HEK293 (cell line): Measurements from ENCODE around the gene CST1.
"Not testable (repeated sequence)": the region's sequence is repeated elsewhere in the genome, so short reads cannot be mapped to it uniquely, and the experiment has no call there.

Experiments used
- YY1 ChIP-seq: fragments of 450-650 bp; formaldehyde crosslinking; IDR thresholded peaks from 2 replicates; pipeline ENCODE4 v1.5.1; 2018; ENCODE audit warnings: missing biosample characterization, missing genetic modification characterization
- ZNF211 ChIP-seq: fragments of 450-650 bp; formaldehyde crosslinking; IDR thresholded peaks from 2 replicates; pipeline ENCODE4 v1.5.1; 2016; ENCODE audit warnings: low read depth, missing biosample characterization, missing genetic modification characterization
- ZNF335 ChIP-seq: fragments of 450-650 bp; formaldehyde crosslinking; conservative IDR thresholded peaks from 2 replicates; pipeline ENCODE4 v1.5.1; 2016; ENCODE audit warnings: missing biosample characterization, missing genetic modification characterization
- ZNF660 ChIP-seq: fragments of 450-650 bp; IDR thresholded peaks from 2 replicates; pipeline ENCODE4 v1.5.1; 2018; ENCODE audit warnings: missing biosample characterization, mild to moderate bottlenecking, missing genetic modification characterization
- ZNF791 ChIP-seq: fragments of 450-650 bp; formaldehyde crosslinking; IDR thresholded peaks from 2 replicates; pipeline ENCODE4 v1.5.1; 2016; ENCODE audit warnings: missing biosample characterization, missing genetic modification characterization
- ZNF830 ChIP-seq: fragments of 450-650 bp; IDR thresholded peaks from 2 replicates; pipeline ENCODE4 v1.5.0; 2018; ENCODE audit warnings: missing biosample characterization, missing genetic modification characterization, low read depth, mild to moderate bottlenecking, moderate library complexity
- TF ChIP-seq, protein P1 (sequence below): fragments of 450-650 bp; formaldehyde crosslinking; IDR thresholded peaks from 2 replicates; pipeline ENCODE4 v1.5.1; 2016; ENCODE audit warnings: missing biosample characterization, missing genetic modification characterization

DNA sequence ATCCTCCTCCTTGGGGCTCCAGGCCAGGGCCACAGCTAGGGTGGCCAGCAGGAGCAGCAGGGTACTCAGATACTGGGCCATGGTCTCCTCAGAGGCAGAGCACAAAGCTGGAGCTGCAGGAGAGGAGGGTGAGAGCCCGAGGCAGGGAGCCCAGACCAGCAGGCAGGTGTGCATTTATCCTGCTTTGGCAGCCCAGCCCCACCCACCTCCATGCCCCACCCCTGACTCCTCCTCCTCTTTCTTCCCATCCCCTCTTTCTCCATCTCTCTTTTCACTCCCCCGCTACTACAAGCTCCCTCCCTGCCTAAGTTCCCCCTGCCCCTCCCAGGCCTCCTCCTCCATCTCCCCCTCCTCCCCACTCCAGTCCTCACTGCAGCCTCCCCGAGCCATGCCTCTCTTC lies at the start of gene CST1:
- TF ChIP-seq, protein P1, sequence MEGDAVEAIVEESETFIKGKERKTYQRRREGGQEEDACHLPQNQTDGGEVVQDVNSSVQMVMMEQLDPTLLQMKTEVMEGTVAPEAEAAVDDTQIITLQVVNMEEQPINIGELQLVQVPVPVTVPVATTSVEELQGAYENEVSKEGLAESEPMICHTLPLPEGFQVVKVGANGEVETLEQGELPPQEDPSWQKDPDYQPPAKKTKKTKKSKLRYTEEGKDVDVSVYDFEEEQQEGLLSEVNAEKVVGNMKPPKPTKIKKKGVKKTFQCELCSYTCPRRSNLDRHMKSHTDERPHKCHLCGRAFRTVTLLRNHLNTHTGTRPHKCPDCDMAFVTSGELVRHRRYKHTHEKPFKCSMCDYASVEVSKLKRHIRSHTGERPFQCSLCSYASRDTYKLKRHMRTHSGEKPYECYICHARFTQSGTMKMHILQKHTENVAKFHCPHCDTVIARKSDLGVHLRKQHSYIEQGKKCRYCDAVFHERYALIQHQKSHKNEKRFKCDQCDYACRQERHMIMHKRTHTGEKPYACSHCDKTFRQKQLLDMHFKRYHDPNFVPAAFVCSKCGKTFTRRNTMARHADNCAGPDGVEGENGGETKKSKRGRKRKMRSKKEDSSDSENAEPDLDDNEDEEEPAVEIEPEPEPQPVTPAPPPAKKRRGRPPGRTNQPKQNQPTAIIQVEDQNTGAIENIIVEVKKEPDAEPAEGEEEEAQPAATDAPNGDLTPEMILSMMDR (tag by site-specific recombination) = not testable (repeated sequence)
- not testable (repeated sequence) for TF ChIP-seq ZNF335, ZNF830, ZNF660, YY1, ZNF791, ZNF211 (tag by site-specific recombination)
